Measurements from ENCODE around the gene NPIPA8. TPM values are rescaled to one million over a fixed set of nuclear protein-coding genes. Genes with fewer than 3 reads are reported as not detected.

The NPIPA8 gene
- total RNA-seq, 2 experiments from 2014 or later, result 0.23 to 0.58 TPM

Small RNA genes within 50 kb of the gene (microRNA-seq; reads per million reads assigned to microRNA genes)
- gene MIR6511A4, result not detected
- not detected for gene MIR6770-3

Other genes starting within 250 kb of the NPIPA8 start
- gene NOMO2, start 225.4 kb upstream of the NPIPA8 start, total RNA-seq, result 10 to 100 TPM; 89.4 to 97.8 TPM

Data from activated CD8-positive, alpha-beta T cell treated with anti-CD3 and anti-CD28 coated beads, Interleukin-2, amount 10 ng/mL, durations not matched to agents 7 days and 5 days (primary cell).